Spleen (tissue), 11 donors: Measurements from ENCODE around the gene LDB1. TPM values are rescaled to one million over a fixed set of nuclear protein-coding genes. Genes with fewer than 3 reads are reported as not detected.

Experiments used
- DNase-seq: peaks from one replicate; pipeline ENCODE4 v3.0.0-alpha.2; 2020
- H3K27ac ChIP-seq, 8 donors: fragments of 200-600 bp; sonication (generic) in 7 of 8; 1 replicate in 4 of 8; 2 replicates in 4 of 8; pipeline versions ENCODE4 v1.5.0 to v1.8.0; 2016 to 2021; ENCODE audit warnings: inconsistent platforms in 4 of 8, mild to moderate bottlenecking in 4 of 8, moderate library complexity in 1 of 8
- H3K27me3 ChIP-seq, 7 donors: fragments of 200-600 bp; sonication (generic) in 6 of 7; replicated peaks in 1 of 7; 1 replicate in 4 of 7; 2 replicates in 3 of 7; pipeline versions ENCODE4 v1.5.0 to v1.8.0; 2016 to 2021; ENCODE audit warnings: inconsistent platforms in 3 of 7, mild to moderate bottlenecking in 1 of 7
- H3K36me3 ChIP-seq, 6 donors: fragments of 200-600 bp; sonication (generic) in 5 of 6; 1 replicate in 4 of 6; 2 replicates in 2 of 6; pipeline versions ENCODE4 v1.5.0 to v1.8.0; 2016 to 2021; ENCODE audit warnings: inconsistent platforms in 2 of 6
- H3K4me1 ChIP-seq, 6 donors: fragments of 200-600 bp; sonication (generic) in 5 of 6; 1 replicate in 3 of 6; 2 replicates in 3 of 6; pipeline versions ENCODE4 v1.5.0 to v1.8.0; 2016 to 2021; ENCODE audit warnings: inconsistent platforms in 3 of 6
- H3K4me3 ChIP-seq, 8 donors: fragments of 200-600 bp; sonication (generic) in 7 of 8; 1 replicate in 4 of 8; 2 replicates in 4 of 8; pipeline versions ENCODE4 v1.5.0 to v1.8.0; 2016 to 2021; ENCODE audit warnings: inconsistent platforms in 4 of 8, mild to moderate bottlenecking in 4 of 8, moderate library complexity in 2 of 8
- H3K9me3 ChIP-seq, 8 donors: fragments of 200-600 bp; sonication (generic) in 7 of 8; 1 replicate in 4 of 8; 2 replicates in 4 of 8; pipeline versions ENCODE4 v1.5.0 to v1.8.0; 2016 to 2021; ENCODE audit warnings: inconsistent platforms in 4 of 8
- POLR2A ChIP-seq, 3 donors: fragments of 450-650 bp; IDR thresholded peaks; one replicate each; pipeline ENCODE4 v1.5.1; 2017; ENCODE audit warnings: antibody characterized with exemption in 3 of 3, mild to moderate bottlenecking in 1 of 3
- POLR2AphosphoS5 ChIP-seq, 3 donors: sonication (generic); formaldehyde crosslinking; IDR thresholded peaks; one replicate each; pipeline ENCODE4 v1.5.1; 2017; ENCODE audit warnings: antibody characterized with exemption in 3 of 3
- WGBS, 5 donors: extraction: QIAGEN DNeasy Blood & Tissue Kit in 3 of 5; methylation state at CpG; one replicate each; pipeline versions ENCODE4 v1.1.5 to v1.1.7; 2013 to 2018; 5-methylcytosine and 5-hydroxymethylcytosine counted together
- intact Hi-C: fragments of 100-400 bp; cut with DNase I; formaldehyde crosslinking; loops from one replicate; pipeline ENCODE4 v1.15.0; 2023; ENCODE audit warnings: low total_unique reads
- polyA plus RNA-seq, 3 donors: library from polyadenylated mRNA; stranded (reverse); fragments of 200-250 nt; gene quantifications; one replicate each; pipeline ENCODE4 v1.2.1, GENCODE V29; 2013
- total RNA-seq, 7 donors: library from RNA; depleted of rRNA in 3 of 7; stranded (reverse); fragments of >200 nt in 3 of 7; fragmentation: NEBNext Ultra II Directional in 4 of 7; extraction: Animal tissue kit (Norgen Biotek cat#: 25700) in 4 of 7; gene quantifications; one replicate each; pipeline versions ENCODE4 v1.1.0 to v1.2.1, GENCODE V29; 2016 to 2021
- TF ChIP-seq, protein P1 (sequence below), 11 experiments: fragments of 200-600 bp in 7 of 11; fragments of 450-650 bp in 4 of 11; sonication (generic) in 4 of 11; IDR thresholded peaks in 8 of 11; conservative IDR thresholded peaks in 3 of 11; 1 replicate in 7 of 11; 2 replicates in 4 of 11; pipeline versions ENCODE4 v1.4.0 to v1.8.0; 2016 to 2021; ENCODE audit warnings: antibody characterized with exemption in 11 of 11, inconsistent platforms in 4 of 11, mild to moderate bottlenecking in 1 of 11
- donor health status: healthy with polysubstance abuse.
- donor health status: DM: no; HTN: no; CAD: no; lungs with moderate emphysema.
- donor health status: DM: no; HTN: no; CAD: no.
- donor health status: Bipolar disorder and iron deficiency.
- donor health status: healthy.
- donor health status: DM: no; HTN: no; CAD: no.
- donor health status: DM: yes; HTN: yes; CAD: no.

Gene LDB1
- total and polyA plus RNA-seq, 10 donors: 22.5 to 89.9 (median 65.1) TPM

DNA sequence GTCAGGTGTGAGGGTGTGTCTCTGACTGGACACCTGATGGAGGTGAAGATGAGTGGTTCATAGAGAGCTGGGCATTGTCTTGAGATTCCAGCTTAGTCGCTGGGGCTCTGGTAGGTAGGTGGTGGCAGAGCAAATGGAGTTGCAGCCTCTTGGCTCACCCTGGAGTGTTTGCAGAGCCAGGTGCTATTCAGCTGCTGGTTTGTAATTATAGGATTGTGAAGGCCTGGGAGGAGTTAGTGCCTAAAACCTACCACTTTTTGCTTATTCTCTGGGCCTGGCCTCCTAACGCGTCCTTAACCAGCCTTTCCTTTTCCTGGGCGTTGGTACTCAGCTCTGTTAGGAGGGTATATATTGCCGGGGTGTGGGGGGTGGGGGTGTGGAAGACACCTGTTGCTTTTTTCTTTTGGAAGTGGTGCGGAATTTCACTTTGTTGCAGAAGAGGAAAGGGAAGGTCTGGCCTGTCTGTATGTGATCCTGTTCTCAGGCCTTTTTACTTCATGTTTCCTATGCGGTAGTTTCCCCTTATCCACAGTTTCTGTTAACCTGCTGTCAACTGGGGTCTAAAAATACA is 15.9 kb upstream of the LDB1 start:
- Histone ChIP-seq H3K36me3 (peaks cover 3 to 39% (median 36%) of the 10 kb centered on the region in 6 donors), H3K4me1 (peaks cover 14 to 50% (median 40%) of the 10 kb centered on the region in 6 donors), H3K27ac (peak overlapping the region in 2 of 8 donors; percentile 11 to 21), H3K27me3 (no peaks in the 10 kb centered on the region), H3K9me3 (no peaks in the 10 kb centered on the region), H3K4me3 (no peak overlapping the region)
- TF ChIP-seq POLR2A (IDR thresholded peaks at IDR 0.05) (no peak), POLR2AphosphoS5 (IDR thresholded peaks at IDR 0.05) (no peak)
- TF ChIP-seq, protein P1, sequence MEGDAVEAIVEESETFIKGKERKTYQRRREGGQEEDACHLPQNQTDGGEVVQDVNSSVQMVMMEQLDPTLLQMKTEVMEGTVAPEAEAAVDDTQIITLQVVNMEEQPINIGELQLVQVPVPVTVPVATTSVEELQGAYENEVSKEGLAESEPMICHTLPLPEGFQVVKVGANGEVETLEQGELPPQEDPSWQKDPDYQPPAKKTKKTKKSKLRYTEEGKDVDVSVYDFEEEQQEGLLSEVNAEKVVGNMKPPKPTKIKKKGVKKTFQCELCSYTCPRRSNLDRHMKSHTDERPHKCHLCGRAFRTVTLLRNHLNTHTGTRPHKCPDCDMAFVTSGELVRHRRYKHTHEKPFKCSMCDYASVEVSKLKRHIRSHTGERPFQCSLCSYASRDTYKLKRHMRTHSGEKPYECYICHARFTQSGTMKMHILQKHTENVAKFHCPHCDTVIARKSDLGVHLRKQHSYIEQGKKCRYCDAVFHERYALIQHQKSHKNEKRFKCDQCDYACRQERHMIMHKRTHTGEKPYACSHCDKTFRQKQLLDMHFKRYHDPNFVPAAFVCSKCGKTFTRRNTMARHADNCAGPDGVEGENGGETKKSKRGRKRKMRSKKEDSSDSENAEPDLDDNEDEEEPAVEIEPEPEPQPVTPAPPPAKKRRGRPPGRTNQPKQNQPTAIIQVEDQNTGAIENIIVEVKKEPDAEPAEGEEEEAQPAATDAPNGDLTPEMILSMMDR (IDR thresholded peaks at IDR 0.05 in 8 of 11, conservative IDR thresholded peaks at IDR 0.05 in 3 of 11): no peak
- intact Hi-C loops: no loop called here
- DNase-seq: peak; percentile 6
- 71 to 86% (median 82%) methylated on average over 7 of the region's 7 CpGs for WGBS, 5 donors

DNA sequence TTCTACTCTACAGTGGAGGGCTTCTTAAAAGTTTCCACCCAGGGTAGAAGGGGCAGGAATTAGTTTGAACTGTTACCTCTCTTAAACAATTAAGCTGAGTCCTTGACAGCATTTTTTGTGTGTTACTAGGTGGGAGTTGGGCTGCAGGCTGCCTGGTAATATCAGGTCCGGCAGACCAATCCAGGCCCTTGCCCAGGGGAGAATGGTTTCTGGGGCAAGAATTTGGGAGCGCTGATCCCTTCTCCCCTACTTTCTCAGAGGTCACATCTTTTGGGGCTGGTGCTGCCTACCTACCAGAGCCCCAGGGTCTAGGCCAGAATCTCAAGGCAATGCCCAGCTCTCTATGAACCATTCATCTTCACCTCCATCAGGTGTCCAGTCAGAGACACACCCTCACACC is 14.2 kb upstream of the LDB1 start:
- Histone ChIP-seq H3K4me1 (peaks cover 14 to 50% (median 40%) of the 10 kb centered on the region in 6 donors), H3K27ac (peak overlapping the region in 7 of 8 donors; percentile 22 to 93 (median 91))

DNA sequence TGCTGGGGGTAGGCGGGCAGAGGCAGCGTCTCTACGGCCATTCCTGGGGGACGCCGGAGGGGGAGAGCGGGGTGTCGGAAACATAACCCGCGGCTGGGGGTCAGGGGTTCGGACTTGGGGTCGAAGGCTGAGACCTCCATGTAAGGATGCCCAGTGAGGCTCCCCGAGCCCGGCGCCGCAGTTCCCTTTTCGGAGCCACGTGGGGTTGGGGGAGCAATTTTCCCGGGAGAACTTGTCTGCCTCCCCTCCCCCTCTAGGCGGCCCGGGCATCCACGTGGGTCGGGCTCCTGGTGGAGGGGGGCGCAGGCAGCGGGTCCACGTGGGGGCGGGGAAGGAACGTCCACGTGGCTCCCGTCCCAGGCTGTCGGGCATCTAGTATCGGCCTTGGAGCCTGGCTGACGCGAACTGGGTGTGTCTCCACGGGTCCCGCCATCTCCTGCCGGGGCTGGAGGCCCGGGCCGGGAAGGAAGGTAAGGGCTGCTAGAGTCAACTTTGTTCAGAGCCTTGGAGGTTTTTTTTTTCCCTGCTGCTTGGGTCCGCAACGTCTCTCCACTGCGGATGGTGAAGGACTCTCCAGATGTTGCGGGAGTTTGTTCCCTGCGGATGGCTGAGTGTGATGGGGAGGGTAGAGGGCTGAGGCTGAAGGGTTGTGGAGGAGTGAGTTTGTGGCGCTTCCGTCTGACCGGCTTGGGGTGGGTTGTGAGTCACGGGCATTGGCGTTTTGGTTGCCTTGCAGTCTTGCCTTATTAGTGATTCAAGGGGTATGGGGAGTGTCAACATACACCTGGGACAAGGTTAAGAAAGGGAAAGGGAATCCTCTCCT is 13.4 kb upstream of the LDB1 start:
- intact Hi-C loops: no loop called here

More for the DNA sequence above, 14.2 kb upstream of the LDB1 start:
- Histone ChIP-seq H3K27me3 (no peaks in the 10 kb centered on the region), H3K9me3 (no peaks in the 10 kb centered on the region), H3K36me3 (peaks cover 0 to 22% (median 20%) of the 10 kb centered on the region in 6 donors), H3K4me3 (peak overlapping the region in 7 of 8 donors; percentile 90 to 100 (median 99))
- 30 to 86% (median 67%) methylated on average over 2 of the region's 2 CpGs for WGBS, 5 donors
- DNase-seq: peak; percentile 56
- intact Hi-C loops: no loop called here
- TF ChIP-seq, protein P1 (IDR thresholded peaks at IDR 0.05 in 8 of 11, conservative IDR thresholded peaks at IDR 0.05 in 3 of 11): no peak
- no peak for TF ChIP-seq POLR2AphosphoS5 (IDR thresholded peaks at IDR 0.05)
- no peak for TF ChIP-seq POLR2A (IDR thresholded peaks at IDR 0.05)

More for the DNA sequence above, 13.4 kb upstream of the LDB1 start:
- no peak for TF ChIP-seq POLR2A (IDR thresholded peaks at IDR 0.05)
- TF ChIP-seq POLR2AphosphoS5 (IDR thresholded peaks at IDR 0.05): no peak
- TF ChIP-seq, protein P1 (IDR thresholded peaks at IDR 0.05 in 8 of 11, conservative IDR thresholded peaks at IDR 0.05 in 3 of 11): no peak
- Histone ChIP-seq H3K27ac (peak overlapping the region; percentile 86 to 93 (median 92)), H3K9me3 (no peaks in the 10 kb centered on the region), H3K27me3 (no peaks in the 10 kb centered on the region), H3K4me1 (peaks cover 14 to 50% (median 40%) of the 10 kb centered on the region in 6 donors), H3K4me3 (peak overlapping the region; percentile 90 to 100 (median 98)), H3K36me3 (peaks cover 0 to 14% (median 12%) of the 10 kb centered on the region in 6 donors)
- WGBS, 5 donors: 0 to 2% (median 1%) methylated on average over 12 to 48 of the region's 48 CpGs
- peak; percentile 92 for DNase-seq
